Stimulated activated CD4-positive, alpha-beta T cell treated with anti-CD3 and anti-CD28 coated beads, Interleukin-1b, Interleukin-23, amount 100 ng/mL, for 1 hour (primary cell): ENCODE measurements around the gene KRT5.

ENCODE experiments used
- DNase-seq, 2 donors: peaks; one replicate each; pipeline ENCODE4 v3.0.0-alpha.2; 2020; ENCODE audit warnings: low read depth in 2 of 2

Gene KRT5

DNA sequence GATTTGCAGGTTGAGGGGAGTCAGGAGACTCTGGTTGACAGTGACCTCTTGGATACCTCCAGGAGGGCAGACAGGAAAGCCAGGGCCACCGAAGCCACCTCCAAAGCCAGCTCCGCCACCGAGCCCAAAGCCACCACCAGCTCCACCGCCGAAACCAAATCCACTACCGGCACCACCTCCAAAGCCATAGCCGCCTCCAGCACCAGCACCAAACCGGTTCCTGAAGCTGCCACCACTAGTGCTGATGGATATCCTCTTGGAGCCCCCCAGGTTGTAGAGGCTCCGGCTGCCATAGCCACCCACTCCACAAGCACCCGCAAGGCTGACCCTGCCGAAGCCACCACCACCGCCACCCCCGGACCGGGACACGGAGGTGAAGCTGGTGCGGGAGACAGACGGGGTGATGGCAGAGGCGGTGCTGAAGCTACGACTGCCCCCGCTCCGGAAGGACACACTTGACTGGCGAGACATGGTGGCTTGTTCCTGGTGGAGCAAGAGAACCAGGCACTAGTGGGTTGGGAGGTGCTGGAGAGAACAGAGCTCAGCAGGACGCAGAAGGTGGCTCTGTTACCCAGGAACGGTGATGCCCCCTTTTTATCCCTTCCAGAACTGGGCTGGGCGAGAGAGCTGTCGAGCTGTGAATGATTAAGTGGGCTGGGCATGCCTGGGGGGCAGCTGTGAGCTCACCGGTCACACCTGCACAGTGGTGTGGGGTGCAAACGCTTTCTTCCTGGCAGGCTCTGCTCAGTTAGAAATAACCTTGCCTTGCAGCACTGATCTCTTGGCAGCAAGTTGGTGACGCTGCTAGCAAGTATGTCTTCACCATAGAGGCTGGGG lies at the start of gene KRT5:
Gene KRT5, minus strand, starts transcription at position 569 of the 837 bp plus-strand sequence. Its CDS starts 98 bp downstream, at position 471.
- DNase-seq = no peak

- no peak for DNase-seq
Observed at GRCh38 chr12:52568111-52568510, 47.9 kb upstream of the KRT5 start.

GRCh38 chr12:52566847-52567291 lies 46.7 kb upstream of the KRT5 start:
- no peak for DNase-seq

DNA sequence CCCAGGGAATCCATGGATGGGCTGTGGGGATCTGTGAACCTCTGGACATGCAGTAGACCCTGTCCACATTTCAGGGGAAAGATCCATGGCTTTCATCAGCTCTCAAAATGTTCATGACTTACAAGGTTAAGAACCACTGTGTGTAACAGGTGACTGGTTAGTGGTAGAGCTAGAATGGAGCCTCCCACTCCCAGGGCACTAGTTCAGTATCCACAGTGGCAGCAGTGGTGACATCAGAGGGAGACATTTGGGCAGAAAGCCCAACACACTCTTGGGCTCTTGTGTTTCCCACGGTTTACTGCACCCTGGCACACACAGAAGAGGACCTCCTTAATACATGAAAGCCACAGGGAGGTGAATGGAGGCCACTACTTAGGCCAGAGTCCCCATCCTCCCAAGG lies 44.4 kb upstream of the KRT5 start:
- DNase-seq = no peak

DNA sequence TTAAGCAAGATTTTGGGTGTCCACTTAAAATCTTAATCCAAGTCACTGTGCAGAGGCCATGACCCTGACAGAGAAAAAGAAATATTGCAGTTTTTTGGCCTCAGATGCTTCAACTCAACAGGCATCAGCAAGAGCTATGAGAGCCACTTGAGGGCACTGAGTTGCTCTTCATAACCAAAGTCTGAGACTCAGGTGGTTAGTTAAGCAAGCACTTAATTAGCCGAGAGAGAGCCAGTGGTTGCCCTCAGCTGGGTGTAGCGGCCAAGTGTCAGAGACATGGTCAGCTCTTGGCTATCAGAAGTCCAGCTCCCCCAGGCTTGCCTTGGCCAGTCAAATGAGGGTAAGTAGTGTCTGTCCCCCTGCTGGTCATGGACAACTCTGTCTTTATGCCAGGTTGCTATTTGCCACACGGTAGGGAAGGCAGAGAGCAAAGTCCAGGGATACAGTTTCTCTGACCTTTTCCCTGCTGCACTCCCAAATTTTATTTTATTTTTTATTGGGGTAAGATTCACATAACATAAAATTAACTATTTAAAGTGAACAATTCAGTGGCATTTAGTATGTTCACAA lies 41.8 kb upstream of the KRT5 start:
- DNase-seq = no peak

DNA sequence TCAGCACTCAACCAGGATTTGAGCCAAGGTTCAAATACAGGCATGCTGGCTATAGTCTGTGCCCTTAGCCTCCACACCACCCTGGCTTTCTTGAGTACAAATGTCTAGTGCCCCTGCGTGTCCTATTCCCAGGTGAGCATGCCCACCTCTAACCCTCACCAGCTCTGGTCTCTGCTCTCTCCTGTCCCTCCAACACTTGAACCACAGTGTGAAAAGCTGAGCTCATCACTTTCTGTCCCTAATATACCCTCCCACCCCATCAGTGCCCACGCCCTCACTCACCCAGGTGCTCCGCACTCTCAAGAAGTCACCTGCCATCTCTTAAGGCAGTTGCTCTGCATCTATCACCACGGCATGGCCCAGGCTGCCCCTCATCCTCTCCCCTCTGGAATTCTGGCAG lies 39.8 kb upstream of the KRT5 start:
- DNase-seq = no peak

- no peak for DNase-seq
Observed at GRCh38 chr12:52558781-52559445, 38.7 kb upstream of the KRT5 start.

- DNase-seq = no peak
Observed at GRCh38 chr12:52557476-52557875, 37.3 kb upstream of the KRT5 start.

- DNase-seq = no peak
Observed at GRCh38 chr12:52555577-52555976, 35.4 kb upstream of the KRT5 start.

- no peak for DNase-seq
Observed at GRCh38 chr12:52552681-52553195, 32.5 kb upstream of the KRT5 start, which contains the start of gene KRT71. Gene KRT71, minus strand, starts transcription at chr12:52553145. Its CDS starts 68 bp downstream, at chr12:52553077.

DNA sequence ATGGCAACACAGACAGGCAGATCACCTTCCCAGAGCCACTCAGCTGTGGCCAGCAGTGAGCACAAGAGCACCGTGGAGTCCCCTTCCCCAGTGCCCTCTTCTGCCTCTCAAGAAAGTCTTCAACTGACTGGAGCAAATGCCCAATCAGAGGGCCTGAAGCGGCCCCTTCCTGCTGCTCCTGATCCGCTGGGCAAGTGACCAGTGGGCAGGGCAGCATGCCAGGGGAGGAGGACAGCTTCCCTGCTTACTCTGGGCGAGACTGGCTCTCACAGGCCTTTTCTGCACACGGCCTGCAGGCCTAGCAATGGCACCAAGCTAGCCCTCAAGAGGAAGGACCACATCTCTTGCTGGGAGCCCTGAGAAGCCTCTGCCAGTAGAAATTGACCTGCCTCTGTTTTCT lies 31.9 kb upstream of the KRT5 start:
- DNase-seq = no peak

DNA sequence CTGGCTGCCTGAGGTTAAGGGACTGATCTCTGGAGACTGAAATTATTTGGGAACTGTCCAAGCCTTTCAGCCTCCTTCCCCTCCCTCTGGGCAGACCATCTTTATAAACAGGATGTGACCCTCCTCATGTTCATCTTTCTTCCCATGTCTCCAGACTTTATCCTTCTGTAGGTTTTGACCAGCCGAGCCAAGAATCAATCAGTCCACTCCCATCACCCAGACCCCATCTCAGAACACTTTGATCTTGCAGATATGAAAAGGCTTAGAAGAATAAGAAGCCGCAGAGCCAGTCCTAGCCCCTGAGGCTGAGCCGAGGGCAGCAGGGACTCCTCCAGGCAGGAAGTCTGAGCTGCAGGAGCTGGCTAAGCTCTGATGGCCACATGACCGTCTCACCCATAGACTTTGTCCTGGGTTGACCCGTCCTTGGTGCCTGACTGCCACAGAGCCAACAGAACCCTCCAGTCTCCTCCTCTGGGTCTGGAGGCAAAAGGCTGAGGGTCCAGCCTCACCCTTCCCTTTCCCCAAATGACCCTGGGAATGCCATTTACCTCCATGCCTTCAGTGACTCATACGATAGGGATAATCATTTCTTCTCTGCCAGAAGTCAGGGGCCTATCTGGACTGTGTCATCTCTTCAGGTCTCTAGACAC lies 31.1 kb upstream of the KRT5 start:
- no peak for DNase-seq

GRCh38 chr12:52546126-52546525 lies 25.9 kb upstream of the KRT5 start:
- DNase-seq = no peak

- DNase-seq = no peak
Observed at GRCh38 chr12:52543985-52544883, 24.0 kb upstream of the KRT5 start.

- DNase-seq = no peak
Observed at GRCh38 chr12:52542785-52543318, 22.7 kb upstream of the KRT5 start.

DNA sequence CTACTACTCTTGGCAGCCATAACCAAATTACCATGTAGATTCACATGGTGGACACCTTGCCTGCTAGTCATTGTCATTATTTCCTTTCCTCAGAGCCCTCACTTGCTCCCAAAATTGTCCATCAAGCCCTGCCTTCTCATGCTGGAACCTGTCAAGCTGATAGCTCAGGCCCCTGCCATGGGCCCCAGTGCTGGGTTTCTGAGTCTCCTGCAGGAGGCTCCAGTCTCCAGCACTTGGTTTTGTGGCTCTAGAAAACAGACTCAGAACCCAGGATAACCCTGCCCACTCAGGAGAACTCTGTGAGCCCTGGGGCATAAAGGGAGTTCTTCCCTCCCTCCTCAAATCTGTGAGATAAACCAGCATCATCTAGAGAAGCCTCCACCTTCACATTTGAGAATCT lies 22.0 kb upstream of the KRT5 start:
- DNase-seq = no peak

DNA sequence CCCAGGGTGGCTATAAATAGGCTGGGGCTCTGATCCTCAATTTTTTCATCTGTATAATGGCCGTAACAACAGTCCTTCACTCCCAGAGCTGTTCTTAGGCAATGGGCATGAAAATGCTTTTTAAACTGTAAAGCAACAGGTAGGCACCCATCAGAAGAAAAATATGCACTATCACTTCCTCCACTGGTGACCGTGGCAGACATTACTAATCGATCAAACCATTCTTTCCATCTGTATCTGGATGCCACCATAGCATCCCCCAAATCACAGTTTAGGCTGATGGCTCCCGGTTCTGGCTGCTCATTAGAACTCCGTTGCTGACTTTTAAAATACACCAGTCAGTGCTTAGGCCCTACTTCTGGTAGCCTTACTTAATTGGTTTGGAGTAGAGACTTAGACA lies 21.5 kb upstream of the KRT5 start:
- DNase-seq = no peak

GRCh38 chr12:52540531-52540930 lies 20.3 kb upstream of the KRT5 start:
- DNase-seq = no peak

DNA sequence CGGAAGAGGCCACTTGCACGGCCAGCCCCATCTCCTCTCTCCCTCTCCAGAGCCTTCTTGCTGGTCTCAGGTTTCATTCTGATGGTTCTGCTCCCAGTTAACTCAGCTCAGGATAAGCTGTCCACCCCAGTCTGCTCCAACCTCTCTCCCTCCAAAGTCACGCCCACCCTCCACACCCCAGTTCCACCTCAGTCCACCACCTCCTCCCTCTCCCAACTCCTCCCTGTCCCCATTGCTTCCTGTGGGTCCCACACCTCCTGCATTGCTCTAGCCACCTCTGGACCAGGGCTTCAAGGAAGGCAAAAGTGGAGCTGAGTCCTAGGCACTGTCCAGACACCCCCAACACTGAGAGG lies 19.6 kb upstream of the KRT5 start:
- DNase-seq = no peak

DNA sequence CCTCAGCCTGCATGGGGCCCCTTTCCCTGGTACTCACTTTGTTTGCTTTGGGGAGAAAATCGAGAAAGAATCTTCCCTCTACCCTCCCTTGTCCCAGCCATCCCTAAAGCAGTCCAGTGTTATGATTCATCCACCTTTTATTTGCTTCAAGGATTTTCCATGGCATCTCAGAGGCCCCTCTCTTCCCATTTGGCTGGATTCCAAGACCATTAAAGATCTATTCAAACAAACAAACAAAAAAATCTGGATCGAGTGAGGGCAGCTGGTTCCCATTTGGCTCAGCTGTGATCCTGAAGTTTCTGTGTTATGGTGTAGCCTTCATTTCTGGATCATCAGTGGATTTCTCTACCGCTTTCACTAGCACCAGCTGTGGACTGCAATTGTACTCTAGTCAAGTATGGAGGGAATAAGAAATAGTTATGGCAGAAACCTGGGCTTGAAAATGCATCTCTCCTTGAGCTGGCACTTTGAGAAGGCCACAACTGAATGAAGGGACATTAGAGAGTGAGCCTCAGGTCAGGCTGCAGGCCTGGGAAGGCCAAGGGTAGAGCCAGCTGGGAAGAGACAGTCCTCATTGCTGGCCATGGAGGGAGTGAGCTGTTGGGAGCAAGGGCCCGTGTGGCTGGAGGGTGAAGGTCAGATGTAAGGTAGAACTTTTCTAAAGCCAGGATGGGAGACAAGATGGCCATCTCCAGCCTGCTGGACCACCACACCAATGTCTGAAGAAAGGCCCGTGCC lies 19.1 kb upstream of the KRT5 start:
- DNase-seq = no peak
